GM12878 (cell line): ENCODE results near the gene FHOD3. TPM values are rescaled to one million over a fixed set of nuclear protein-coding genes. Genes with fewer than 3 reads are reported as not detected.

Experiments
- ATAC-seq: fragments of 200-7000 bp; cut with Tn5 transposase; 3 replicates; pipeline ENCODE4 v1.9.1; 2020; ENCODE audit warnings: mild to moderate bottlenecking, moderate library complexity
- BruUV-seq: library from RNA; stranded (reverse); fragments of 400-500 nt; replicated peaks from 2 replicates; lab custom pipeline; 2021; lab: Mats Ljungman, UMichigan
- CTCF ChIA-PET: fragments of 300-600 bp; sonication (Branson Sonifier 250); formaldehyde crosslinking; extraction: SDS; loops from one replicate; lab custom pipeline; 2021; ENCODE audit warnings: inconsistent platforms; lab: Yijun Ruan, JAX
- POLR2A ChIA-PET: fragments of 350-600 bp; formaldehyde crosslinking; extraction: SDS; loops from one replicate; lab custom pipeline; 2021; ENCODE audit warnings: inconsistent platforms; lab: Charles Lee
- RAD21 ChIA-PET: fragments of 300-600 bp; sonication (Branson Sonifier 250); formaldehyde crosslinking; loops from one replicate; lab custom pipeline; 2023; ENCODE audit warnings: antibody characterized with exemption; ENCODE audit not compliant: unreplicated experiment; lab: Charles Lee
- SMC1A ChIA-PET: fragments of 300-600 bp; sonication (Branson Sonifier 250); formaldehyde crosslinking; loops from one replicate; lab custom pipeline; 2023; ENCODE audit not compliant: unreplicated experiment, uncharacterized antibody; lab: Charles Lee
- DNase-seq: peaks from one replicate; pipeline ENCODE4 v3.0.0-alpha.2; 2011; ENCODE audit warnings: low read depth, low spot score
- FAIRE-seq: peaks from 3 replicates; lab custom pipeline; 2011; peaks lifted over from hg19 to GRCh38; lab: Jason Lieb, UNC
- H2AFZ ChIP-seq: 2 replicates; pipeline ENCODE4 v1.6.0; 2011; ENCODE audit warnings: low read depth, low read length, control low read depth; ENCODE audit not compliant: control insufficient read depth
- H3K27ac ChIP-seq: 2 replicates; pipeline ENCODE4 v1.5.1; 2011; ENCODE audit warnings: control low read depth; ENCODE audit not compliant: control insufficient read depth, insufficient read depth
- H3K27me3 ChIP-seq, 2 experiments: replicated peaks in 1 of 2; 2 replicates each; pipeline versions ENCODE4 v1.6.0 to v1.6.1; 2011; ENCODE audit warnings: low read length in 1 of 2; ENCODE audit not compliant: control insufficient read depth in 2 of 2, insufficient read depth in 2 of 2
- H3K36me3 ChIP-seq, 2 experiments: 2 replicates each; pipeline ENCODE4 v1.5.1; 2011; ENCODE audit warnings: low read length in 1 of 2; ENCODE audit not compliant: control insufficient read depth in 2 of 2, insufficient read depth in 2 of 2
- H3K4me1 ChIP-seq: 2 replicates; pipeline ENCODE4 v1.6.1; 2011; ENCODE audit warnings: mild to moderate bottlenecking, low read length, moderate library complexity, mixed read lengths; ENCODE audit not compliant: control insufficient read depth, insufficient read depth
- H3K4me2 ChIP-seq: 2 replicates; pipeline ENCODE4 v1.6.0; 2011; ENCODE audit warnings: control low read depth; ENCODE audit not compliant: control insufficient read depth, insufficient read depth
- H3K4me3 ChIP-seq: fragments of 200-600 bp; sonication (generic); 2 replicates; pipeline ENCODE4 v1.5.1; 2016
- H3K79me2 ChIP-seq: 2 replicates; pipeline ENCODE4 v1.6.0; 2011; ENCODE audit warnings: low read length; ENCODE audit not compliant: control insufficient read depth, insufficient read depth
- H3K9ac ChIP-seq: 2 replicates; pipeline ENCODE4 v1.8.0; 2011; ENCODE audit warnings: low read length, control low read depth, mixed read lengths; ENCODE audit not compliant: control insufficient read depth, insufficient read depth
- H3K9me3 ChIP-seq: replicated peaks from 3 replicates; pipeline ENCODE4 v1.5.1; 2011; ENCODE audit warnings: mild to moderate bottlenecking, low read length; ENCODE audit not compliant: control insufficient read depth, insufficient read depth
- H4K20me1 ChIP-seq: 2 replicates; pipeline ENCODE4 v1.6.0; 2011; ENCODE audit not compliant: control insufficient read depth, insufficient read depth
- ATF3 ChIP-seq: IDR thresholded peaks from 2 replicates; pipeline ENCODE4 v1.6.1; 2011; ENCODE audit warnings: low read depth, mild to moderate bottlenecking, low read length, moderate library complexity, borderline replicate concordance; ENCODE audit errors: extremely low read depth
- ATF7 ChIP-seq: fragments of 450-650 bp; IDR thresholded peaks from 2 replicates; pipeline ENCODE4 v1.6.1; 2016; ENCODE audit warnings: low read depth, mild to moderate bottlenecking
- BCL11A ChIP-seq: IDR thresholded peaks from 2 replicates; pipeline ENCODE4 v1.6.1; 2011; ENCODE audit warnings: low read depth, low read length
- CHD1 ChIP-seq: IDR thresholded peaks from 2 replicates; pipeline ENCODE4 v1.6.1; 2012; ENCODE audit warnings: low read depth, low read length, improper control_type of control experiment
- EED ChIP-seq: sonication (generic); IDR thresholded peaks from 2 replicates; pipeline ENCODE4 v1.6.1; 2016; ENCODE audit warnings: antibody characterized with exemption, low read depth
- EGR1 ChIP-seq, 2 experiments: IDR thresholded peaks; 1 replicate in 1 of 2; 2 replicates in 1 of 2; pipeline ENCODE4 v1.6.1; 2011 to 2012; ENCODE audit warnings: low read depth in 2 of 2, low read length in 2 of 2, borderline replicate concordance in 1 of 2, mild to moderate bottlenecking in 1 of 2, moderate library complexity in 1 of 2
- KAT2A ChIP-seq: conservative IDR thresholded peaks from 2 replicates; pipeline ENCODE4 v1.6.1; 2011; ENCODE audit warnings: low read depth, low read length; ENCODE audit not compliant: control insufficient read depth
- MEF2B ChIP-seq: fragments of 450-650 bp; IDR thresholded peaks from 2 replicates; pipeline ENCODE4 v1.6.1; 2018; ENCODE audit warnings: mild to moderate bottlenecking, moderate library complexity; ENCODE audit not compliant: partially characterized antibody, poor library complexity, severe bottlenecking
- MYB ChIP-seq: fragments of 150-350 bp; IDR thresholded peaks from 2 replicates; pipeline ENCODE4 v1.6.1; 2014; ENCODE audit warnings: mild to moderate bottlenecking, low read depth, low read length, borderline replicate concordance
- RBBP5 ChIP-seq: fragments of 200-600 bp; sonication (generic); conservative IDR thresholded peaks from 2 replicates; pipeline ENCODE4 v1.6.1; 2016
- RFX5 ChIP-seq: IDR thresholded peaks from 2 replicates; pipeline ENCODE4 v1.6.1; 2011; ENCODE audit warnings: low read depth, low read length, improper control_type of control experiment
- SMARCA5 ChIP-seq: fragments of 450-650 bp; IDR thresholded peaks from 2 replicates; pipeline ENCODE4 v1.6.1; 2017; ENCODE audit warnings: mild to moderate bottlenecking
- SMC3 ChIP-seq: IDR thresholded peaks from 2 replicates; pipeline ENCODE4 v1.6.1; 2011; ENCODE audit warnings: low read length, improper control_type of control experiment, borderline replicate concordance
- SRF ChIP-seq, 2 experiments: IDR thresholded peaks; 2 replicates each; pipeline ENCODE4 v1.6.1; 2011; ENCODE audit warnings: low read depth in 2 of 2, low read length in 2 of 2, mild to moderate bottlenecking in 1 of 2, moderate library complexity in 1 of 2
- STAT3 ChIP-seq: IDR thresholded peaks from 2 replicates; pipeline ENCODE4 v1.6.1; 2011; ENCODE audit warnings: low read depth, low read length, improper control_type of control experiment
- SUZ12 ChIP-seq: fragments of 200-600 bp; sonication (generic); IDR thresholded peaks from one replicate; pipeline ENCODE4 v1.6.1; 2018; ENCODE audit warnings: antibody characterized with exemption, mild to moderate bottlenecking; ENCODE audit not compliant: unreplicated experiment
- YBX1 ChIP-seq: fragments of 450-650 bp; IDR thresholded peaks from 2 replicates; pipeline ENCODE4 v1.6.1; 2016; ENCODE audit warnings: antibody characterized with exemption
- ZBED1 ChIP-seq: IDR thresholded peaks from 2 replicates; pipeline ENCODE4 v1.6.1; 2016; ENCODE audit warnings: borderline replicate concordance
- WGBS: methylation state at CpG from one replicate; pipeline ENCODE4 v1.1.6; 2016; ENCODE audit warnings: low lambda C conversion rate; ENCODE audit not compliant: insufficient replicate concordance, insufficient coverage; ENCODE audit errors: missing lambda C conversion rate; 5-methylcytosine and 5-hydroxymethylcytosine counted together
- in situ Hi-C: fragments of 300-500 bp; cut with MboI; formaldehyde crosslinking; loops from 9 replicates; pipeline ENCODE4 v1.14.3; 2018; ENCODE audit warnings: mixed read lengths
- intact Hi-C: fragments of 100-400 bp; cut with micrococcal nuclease; formaldehyde crosslinking; loops from one replicate; pipeline ENCODE4 v1.14.2; 2022; ENCODE audit not compliant: unreplicated experiment
- polyA plus RNA-seq, 11 experiments: library from polyadenylated mRNA; depleted of rRNA in 4 of 11; unstranded in 6 of 11; stranded (reverse) in 5 of 11; fragments of >200 nt; fragmentation: Nextera tagmentation in 4 of 11; fragmentation: Illumina TruSeq in 1 of 11; extraction: Ambion mirVana in 4 of 11; extraction: Trizol in 1 of 11; gene quantifications; 1 replicate in 1 of 11; 2 replicates in 10 of 11; pipeline versions ENCODE4 v1.2.1 to v1.2.3, GENCODE V29; 2011 to 2016; ENCODE audit warnings: inconsistent platforms in 2 of 11, missing spikeins in 2 of 11, low read depth in 1 of 11
- total RNA-seq, 4 experiments: library from RNA; depleted of rRNA in 3 of 4; stranded (reverse); fragments of >200 nt in 3 of 4; fragmentation: Illumina TruSeq in 1 of 4; extraction: Trizol in 1 of 4; gene quantifications; 2 replicates each; pipeline versions ENCODE4 v1.2.1 to v1.2.3, GENCODE V29; 2013 to 2021
- TF ChIP-seq, protein P1 (sequence below): fragments of 450-650 bp; IDR thresholded peaks from 2 replicates; pipeline ENCODE4 v1.6.1; 2017; ENCODE audit warnings: mild to moderate bottlenecking, low read depth, inconsistent platforms; ENCODE audit not compliant: poor library complexity, severe bottlenecking

The FHOD3 gene
- total and polyA plus RNA-seq, 10 of the 15 experiments (the other 5 are each of a cell fraction or from before 2014, with no cell fraction given) = 0.77 to 26.7 (median 10.4) TPM

DNA sequence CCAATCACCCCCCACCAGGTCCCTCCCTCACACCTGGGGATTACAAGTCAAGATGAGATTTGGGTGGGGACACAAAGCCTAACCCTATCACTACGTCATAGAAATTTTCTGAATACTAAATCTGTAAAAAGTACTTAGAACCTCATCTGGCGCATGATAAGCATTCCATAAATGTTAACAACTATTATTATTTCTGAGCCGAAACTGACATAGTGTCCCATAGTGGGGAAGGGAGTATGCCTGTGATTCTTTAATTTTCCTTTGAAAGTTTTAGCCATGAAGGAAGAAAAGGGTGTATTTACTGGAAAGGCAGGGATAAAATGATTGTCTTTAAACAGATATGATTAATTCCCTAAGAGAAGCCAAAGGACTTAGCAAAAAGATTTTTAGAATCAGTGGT, 71.4 kb downstream of the FHOD3 start:
- 84% methylated on average over 3 of the region's 3 CpGs for WGBS
- H3K9me3 ChIP-seq = no peaks in the 10 kb centered on the region; the same call in 2 of the 3 replicates
- H3K4me2 ChIP-seq = no peak overlapping the region
- ChIA-PET RAD21 (interaction anchor here (1.1 to 13.5 kb wide), 10 partner anchors 9 to 203 kb away, joined by 3 to 203 read pairs (median 6); partner anchors contain the start of gene FHOD3), SMC1A (interaction anchor here (1.0 to 41.4 kb wide), 8 partner anchors 8 to 202 kb away, joined by 3 to 1180 read pairs (median 40); partner anchors contain the start of gene FHOD3), CTCF (interaction anchor here (0.9 to 3.6 kb wide), 4 partner anchors 44 to 203 kb away, joined by 3 to 17 read pairs (median 9); no protein-coding TSS in a partner anchor), POLR2A (interaction anchor here (1.0 to 4.3 kb wide), 4 partner anchors 9 to 129 kb away, joined by 3 to 13 read pairs (median 3); no protein-coding TSS in a partner anchor)
- no peak overlapping the region for H3K4me3 ChIP-seq
- ATAC-seq (no peak), DNase-seq (no peak), FAIRE-seq (no peak)
- no TSS peak for BruUV-seq
- no peaks in the 10 kb centered on the region; the same call in 1 of the 2 replicates for H3K79me2 ChIP-seq
- H4K20me1 ChIP-seq = no peaks in the 10 kb centered on the region
- intact Hi-C loops = no loop called here
- H3K36me3 ChIP-seq = no peaks in the 10 kb centered on the region
- no peak overlapping the region for H3K9ac ChIP-seq
- H3K27me3 ChIP-seq = no peaks in the 10 kb centered on the region
- no peak overlapping the region for H2AFZ ChIP-seq
- in situ Hi-C loops = no loop called here
- peaks cover 14% of the 10 kb centered on the region for H3K4me1 ChIP-seq
- no peak overlapping the region for H3K27ac ChIP-seq
- TF ChIP-seq SRF (IDR thresholded peaks at IDR 0.05; ENCODE audit: low read depth in 2 of 2, low read length in 2 of 2) = no peak
- TF ChIP-seq YBX1 = no peak
- no peak for TF ChIP-seq KAT2A
- TF ChIP-seq RFX5 = no peak
- no peak for TF ChIP-seq STAT3
- TF ChIP-seq RBBP5 = no peak
- TF ChIP-seq SMC3 = no peak
- TF ChIP-seq MEF2B = no peak
- no peak for TF ChIP-seq ATF3
- no peak for TF ChIP-seq ATF7
- no peak for TF ChIP-seq EED
- TF ChIP-seq, protein P1, sequence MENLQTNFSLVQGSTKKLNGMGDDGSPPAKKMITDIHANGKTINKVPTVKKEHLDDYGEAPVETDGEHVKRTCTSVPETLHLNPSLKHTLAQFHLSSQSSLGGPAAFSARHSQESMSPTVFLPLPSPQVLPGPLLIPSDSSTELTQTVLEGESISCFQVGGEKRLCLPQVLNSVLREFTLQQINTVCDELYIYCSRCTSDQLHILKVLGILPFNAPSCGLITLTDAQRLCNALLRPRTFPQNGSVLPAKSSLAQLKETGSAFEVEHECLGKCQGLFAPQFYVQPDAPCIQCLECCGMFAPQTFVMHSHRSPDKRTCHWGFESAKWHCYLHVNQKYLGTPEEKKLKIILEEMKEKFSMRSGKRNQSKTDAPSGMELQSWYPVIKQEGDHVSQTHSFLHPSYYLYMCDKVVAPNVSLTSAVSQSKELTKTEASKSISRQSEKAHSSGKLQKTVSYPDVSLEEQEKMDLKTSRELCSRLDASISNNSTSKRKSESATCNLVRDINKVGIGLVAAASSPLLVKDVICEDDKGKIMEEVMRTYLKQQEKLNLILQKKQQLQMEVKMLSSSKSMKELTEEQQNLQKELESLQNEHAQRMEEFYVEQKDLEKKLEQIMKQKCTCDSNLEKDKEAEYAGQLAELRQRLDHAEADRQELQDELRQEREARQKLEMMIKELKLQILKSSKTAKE = no peak
- no peak for TF ChIP-seq CHD1
- no peak for TF ChIP-seq EGR1 (IDR thresholded peaks at IDR 0.05; ENCODE audit: borderline replicate concordance in 1 of 2, low read depth in 2 of 2, low read length in 2 of 2)
- no peak for TF ChIP-seq MYB
- no peak for TF ChIP-seq SUZ12
- TF ChIP-seq BCL11A = no peak
- no peak for TF ChIP-seq ZBED1
- TF ChIP-seq SMARCA5 = no peak
